CD4-positive, alpha-beta memory T cell (primary cell): ENCODE results near the gene CRYGA. TPM values are rescaled to one million over a fixed set of nuclear protein-coding genes. Genes with fewer than 3 reads are reported as not detected.

Experiments used
- CTCF ChIA-PET: fragments of 350-600 bp; sonication (Branson Sonifier 250); formaldehyde crosslinking; loops from one replicate; lab custom pipeline; 2021; ENCODE audit warnings: inconsistent platforms; ENCODE audit not compliant: partially characterized antibody; lab: Charles Lee
- POLR2A ChIA-PET: fragments of 350-600 bp; sonication (Branson Sonifier 250); formaldehyde crosslinking; loops from one replicate; lab custom pipeline; 2021; ENCODE audit not compliant: partially characterized antibody; lab: Charles Lee
- DNase-seq, 5 donors: peaks; one replicate each; pipeline versions ENCODE4 v3.0.0 to v3.0.0-alpha.2; 2020 to 2022; ENCODE audit warnings: mixed read lengths in 1 of 5
- H3K27ac ChIP-seq: one replicate; pipeline ENCODE4 v1.7.0; 2013; ENCODE audit warnings: low read depth, low read length
- H3K27me3 ChIP-seq: 2 replicates; pipeline ENCODE4 v1.7.0; 2013; ENCODE audit warnings: mild to moderate bottlenecking, low read length, moderate library complexity; ENCODE audit not compliant: insufficient read depth
- H3K36me3 ChIP-seq: 2 replicates; pipeline ENCODE4 v1.7.0; 2013; ENCODE audit warnings: mild to moderate bottlenecking, low read length, moderate library complexity; ENCODE audit not compliant: insufficient read depth
- H3K4me1 ChIP-seq: 2 replicates; pipeline ENCODE4 v1.7.0; 2013; ENCODE audit warnings: mild to moderate bottlenecking, low read length, moderate library complexity; ENCODE audit not compliant: insufficient read depth
- H3K4me3 ChIP-seq, 2 donors: one replicate each; pipeline ENCODE4 v1.7.0; 2013; ENCODE audit warnings: low read length in 2 of 2, mild to moderate bottlenecking in 1 of 2
- H3K9me3 ChIP-seq, 2 donors: one replicate each; pipeline ENCODE4 v1.7.0; 2013; ENCODE audit warnings: low read length in 2 of 2, control low read depth in 1 of 2; ENCODE audit not compliant: control insufficient read depth in 1 of 2
- H3K27ac Mint-ChIP-seq, 7 donors: one replicate each; pipeline ENCODE4 v1.8.0; 2020 to 2021; ENCODE audit warnings: mixed read lengths in 7 of 7, mild to moderate bottlenecking in 6 of 7, inconsistent platforms in 3 of 7, moderate library complexity in 3 of 7
- H3K27me3 Mint-ChIP-seq, 2 donors: one replicate each; pipeline ENCODE4 v1.8.0; 2020 to 2021; ENCODE audit warnings: mixed read lengths in 2 of 2
- H3K36me3 Mint-ChIP-seq, 2 donors: one replicate each; pipeline ENCODE4 v1.8.0; 2020 to 2021; ENCODE audit warnings: mixed read lengths in 2 of 2, inconsistent platforms in 1 of 2, mild to moderate bottlenecking in 1 of 2
- H3K4me1 Mint-ChIP-seq, 4 donors: one replicate each; pipeline ENCODE4 v1.8.0; 2020 to 2021; ENCODE audit warnings: mixed read lengths in 4 of 4, mild to moderate bottlenecking in 1 of 4
- H3K4me3 Mint-ChIP-seq, 8 donors: one replicate each; pipeline ENCODE4 v1.8.0; 2020 to 2021; ENCODE audit warnings: mixed read lengths in 8 of 8, mild to moderate bottlenecking in 7 of 8, moderate library complexity in 6 of 8, inconsistent platforms in 3 of 8
- H3K9me3 Mint-ChIP-seq, 8 donors: one replicate each; pipeline ENCODE4 v1.8.0; 2020 to 2021; ENCODE audit warnings: mixed read lengths in 8 of 8, mild to moderate bottlenecking in 5 of 8, inconsistent platforms in 3 of 8, moderate library complexity in 1 of 8
- intact Hi-C: fragments of 100-400 bp; cut with micrococcal nuclease; formaldehyde crosslinking; loops from one replicate; pipeline ENCODE4 v1.15.1; 2023
- polyA plus RNA-seq, 2 donors: library from polyadenylated mRNA; unstranded; fragments of 300-500 nt; fragmentation: Illumina TruSeq; gene quantifications; one replicate each; pipeline ENCODE4 v1.2.3, GENCODE V29; 2021
- total RNA-seq, 2 experiments: library from RNA; stranded (reverse); gene quantifications; one replicate each; pipeline ENCODE4 v1.2.3, GENCODE V29; 2021

The CRYGA gene
- total and polyA plus RNA-seq, 4 experiments from 2014 or later, result not detected

DNA sequence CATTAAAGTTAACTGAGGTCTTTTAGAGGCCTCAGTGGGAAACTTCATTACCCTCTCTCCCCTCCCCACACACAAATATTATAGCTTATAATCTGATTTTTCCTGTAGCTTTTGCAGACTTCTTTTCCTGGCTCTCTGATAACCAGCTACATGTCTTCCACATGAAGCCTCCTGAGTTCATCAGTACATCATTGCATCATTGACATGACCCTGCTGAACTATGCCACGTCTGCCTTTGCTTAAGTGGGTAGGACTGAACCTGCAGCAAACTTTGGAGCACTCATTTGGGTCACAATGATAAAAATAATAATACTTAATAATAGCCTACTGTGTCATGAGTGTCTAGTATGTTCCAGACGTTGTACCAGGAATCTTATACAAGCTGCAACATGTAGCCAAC, 7.0 kb downstream of the CRYGA start:
- Histone ChIP-seq H3K4me3 (no peak overlapping the region), H3K27me3 (no peaks in the 10 kb centered on the region), H3K4me1 (no peaks in the 10 kb centered on the region), H3K36me3 (no peaks in the 10 kb centered on the region), H3K9me3 (no peaks in the 10 kb centered on the region), H3K27ac (no peak overlapping the region)
- Mint-ChIP-seq H3K27ac (no peak overlapping the region), H3K4me3 (no peak overlapping the region), H3K9me3 (peaks cover 0 to 9% (median 5%) of the 10 kb centered on the region in 8 donors), H3K36me3 (no peaks in the 10 kb centered on the region), H3K27me3 (peaks cover 2 to 4% of the 10 kb centered on the region in 2 donors), H3K4me1 (no peaks in the 10 kb centered on the region)
- intact Hi-C loops, result no loop called here
- DNase-seq, result no peak
- ChIA-PET POLR2A (no interaction called here), CTCF (interaction anchor here (1.0 to 1.5 kb wide), 2 partner anchors 14 to 19 kb away, joined by 3 read pairs; no protein-coding TSS in a partner anchor)

DNA sequence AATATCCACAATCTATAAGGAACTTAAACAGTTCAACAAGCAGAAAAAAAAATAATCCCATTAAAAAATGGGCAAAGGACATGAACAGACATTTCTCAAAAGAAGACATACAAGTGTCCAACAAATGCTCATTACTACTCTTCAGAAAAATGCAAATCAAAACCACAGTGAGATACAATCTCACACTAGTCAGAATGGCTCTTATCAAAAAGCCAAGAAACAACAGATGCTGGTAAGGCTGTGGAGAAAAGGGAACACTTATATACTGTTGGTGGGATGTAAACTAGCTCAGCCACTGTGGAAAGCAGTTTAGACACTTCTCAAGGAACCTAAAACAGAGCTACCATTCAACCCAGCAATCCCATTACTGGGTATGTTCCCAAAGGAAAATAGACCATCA, 10.2 kb downstream of the CRYGA start:
- Histone ChIP-seq H3K36me3 (no peaks in the 10 kb centered on the region), H3K27ac (no peak overlapping the region), H3K4me3 (no peak overlapping the region), H3K9me3 (no peaks in the 10 kb centered on the region), H3K27me3 (no peaks in the 10 kb centered on the region), H3K4me1 (no peaks in the 10 kb centered on the region)
- DNase-seq, result no peak
- H3K27ac Mint-ChIP-seq, result no peak overlapping the region
- H3K27me3 Mint-ChIP-seq, result peaks cover 6% of the 10 kb centered on the region in 2 donors
- peaks cover 0 to 17% (median 13%) of the 10 kb centered on the region in 8 donors for H3K9me3 Mint-ChIP-seq
- intact Hi-C loops, result no loop called here
- no peak overlapping the region for H3K4me3 Mint-ChIP-seq
- POLR2A ChIA-PET, result no interaction called here
- CTCF ChIA-PET, result no interaction called here
- no peaks in the 10 kb centered on the region for H3K36me3 Mint-ChIP-seq
- H3K4me1 Mint-ChIP-seq, result no peaks in the 10 kb centered on the region

DNA sequence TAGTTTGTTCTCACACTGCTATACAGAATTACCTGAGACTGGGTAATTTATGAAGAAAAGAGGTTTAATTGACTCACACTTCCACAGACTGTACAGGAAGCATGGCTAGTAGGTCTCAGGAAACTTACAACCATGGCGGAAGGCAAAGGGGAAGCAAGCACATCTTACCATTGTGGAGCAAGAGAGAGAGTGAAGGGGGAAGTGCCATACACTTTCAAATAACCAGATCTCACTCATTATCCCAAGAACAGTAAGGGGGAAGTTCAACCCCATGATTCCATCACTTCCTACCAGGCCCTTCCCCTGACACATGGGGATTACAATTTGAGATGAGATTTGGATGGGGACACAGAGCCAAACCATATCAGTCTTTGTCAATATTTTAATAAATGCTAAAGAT, 12.4 kb downstream of the CRYGA start:
- peaks cover 0 to 17% (median 13%) of the 10 kb centered on the region in 8 donors for H3K9me3 Mint-ChIP-seq
- H3K27ac Mint-ChIP-seq, result no peak overlapping the region
- Histone ChIP-seq H3K36me3 (no peaks in the 10 kb centered on the region), H3K27ac (no peak overlapping the region), H3K4me1 (no peaks in the 10 kb centered on the region), H3K9me3 (no peaks in the 10 kb centered on the region), H3K4me3 (no peak overlapping the region), H3K27me3 (no peaks in the 10 kb centered on the region)
- DNase-seq, result no peak
- H3K27me3 Mint-ChIP-seq, result peaks cover 5 to 13% of the 10 kb centered on the region in 2 donors
- intact Hi-C loops, result no loop called here
- POLR2A ChIA-PET, result no interaction called here
- H3K36me3 Mint-ChIP-seq, result no peaks in the 10 kb centered on the region
- no peak overlapping the region for H3K4me3 Mint-ChIP-seq
- CTCF ChIA-PET, result no interaction called here
- H3K4me1 Mint-ChIP-seq, result no peaks in the 10 kb centered on the region

DNA sequence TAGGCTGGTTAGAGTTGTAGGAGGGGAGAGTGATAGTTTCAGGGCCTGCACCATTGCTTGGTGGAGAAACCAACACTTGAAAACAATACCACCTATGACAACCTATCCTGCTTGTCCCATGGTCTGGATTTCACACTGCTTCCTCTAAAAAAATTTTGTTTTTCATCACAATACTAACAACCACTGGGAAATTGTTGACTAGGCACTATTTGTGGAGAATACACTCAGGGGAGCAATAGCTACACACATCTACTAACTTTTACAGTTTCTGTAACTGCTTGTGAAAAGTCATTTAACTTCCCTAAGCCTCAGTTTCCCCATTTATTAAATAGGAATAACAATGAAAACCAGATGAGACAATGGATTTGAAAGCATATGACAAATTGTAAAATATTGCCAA, 13.3 kb downstream of the CRYGA start:
- H3K4me1 Mint-ChIP-seq, result no peaks in the 10 kb centered on the region
- DNase-seq, result no peak
- H3K4me1 ChIP-seq, result no peaks in the 10 kb centered on the region
- no peak overlapping the region for H3K4me3 Mint-ChIP-seq
- intact Hi-C loops, result no loop called here
- peaks cover 0 to 17% (median 13%) of the 10 kb centered on the region in 8 donors for H3K9me3 Mint-ChIP-seq
- CTCF ChIA-PET, result interaction anchor here (1.0 kb wide), 1 partner anchor 25 kb away, joined by 4 read pairs; no protein-coding TSS in a partner anchor
- no peaks in the 10 kb centered on the region for H3K9me3 ChIP-seq
- H3K27me3 Mint-ChIP-seq, result peaks cover 5 to 13% of the 10 kb centered on the region in 2 donors
- POLR2A ChIA-PET, result no interaction called here
- H3K36me3 Mint-ChIP-seq, result no peaks in the 10 kb centered on the region
- H3K27me3 ChIP-seq, result no peaks in the 10 kb centered on the region
- no peak overlapping the region for H3K4me3 ChIP-seq
- H3K36me3 ChIP-seq, result no peaks in the 10 kb centered on the region
- H3K27ac Mint-ChIP-seq, result no peak overlapping the region
- no peak overlapping the region for H3K27ac ChIP-seq

DNA sequence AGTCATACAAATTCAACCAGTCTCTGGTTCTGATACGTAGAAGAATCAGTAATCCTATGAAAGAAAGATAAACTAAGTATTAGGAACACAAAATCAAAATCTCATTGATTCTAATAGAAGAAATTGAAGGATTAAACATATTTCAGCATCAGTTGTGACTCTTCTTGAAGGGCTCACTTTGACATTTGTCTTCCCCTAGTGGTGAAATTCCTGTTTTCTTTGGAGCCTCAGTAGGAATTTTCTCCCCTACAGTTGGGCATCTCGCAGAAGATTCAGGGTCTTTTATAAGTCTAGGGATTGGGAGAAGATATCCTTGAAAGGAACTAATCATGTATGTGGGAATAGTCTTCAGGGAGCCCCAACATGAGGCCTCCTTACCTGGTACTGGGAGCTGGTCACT, 14.6 kb downstream of the CRYGA start:
- H3K9me3 Mint-ChIP-seq, result peaks cover 0 to 17% (median 13%) of the 10 kb centered on the region in 8 donors
- H3K27me3 Mint-ChIP-seq, result peaks cover 7 to 13% of the 10 kb centered on the region in 2 donors
- H3K36me3 Mint-ChIP-seq, result no peaks in the 10 kb centered on the region
- Histone ChIP-seq H3K4me1 (no peaks in the 10 kb centered on the region), H3K27me3 (no peaks in the 10 kb centered on the region), H3K27ac (no peak overlapping the region), H3K9me3 (no peaks in the 10 kb centered on the region), H3K36me3 (no peaks in the 10 kb centered on the region), H3K4me3 (no peak overlapping the region)
- H3K27ac Mint-ChIP-seq, result no peak overlapping the region
- ChIA-PET CTCF (interaction anchor here (1.0 kb wide), 1 partner anchor 27 kb away, joined by 4 read pairs; no protein-coding TSS in a partner anchor), POLR2A (no interaction called here)
- intact Hi-C loops, result no loop called here
- no peak for DNase-seq
- H3K4me3 Mint-ChIP-seq, result no peak overlapping the region
- H3K4me1 Mint-ChIP-seq, result no peaks in the 10 kb centered on the region

DNA sequence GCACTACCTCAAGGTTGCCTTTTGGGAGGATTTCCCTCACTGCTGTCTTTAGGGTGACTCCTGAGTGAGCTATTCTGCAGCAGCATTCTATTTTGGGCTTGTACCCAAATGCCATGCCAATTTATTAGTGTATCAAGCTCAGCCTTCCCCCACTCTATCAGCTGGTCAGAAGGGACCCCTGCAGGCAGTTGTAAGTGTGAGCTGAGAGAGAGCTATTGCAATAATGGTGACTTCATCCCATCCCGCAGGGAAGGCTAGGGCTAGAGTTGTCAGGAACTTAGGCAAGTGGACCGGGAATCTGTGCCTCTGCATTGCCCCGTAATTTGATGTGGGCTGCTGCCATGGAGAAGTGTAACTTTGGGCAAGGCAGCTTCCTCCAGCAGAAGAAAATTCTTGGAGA, 15.6 kb downstream of the CRYGA start:
- POLR2A ChIA-PET, result no interaction called here
- H3K9me3 Mint-ChIP-seq, result peaks cover 0 to 17% (median 13%) of the 10 kb centered on the region in 8 donors
- no peak overlapping the region for H3K27ac Mint-ChIP-seq

DNA sequence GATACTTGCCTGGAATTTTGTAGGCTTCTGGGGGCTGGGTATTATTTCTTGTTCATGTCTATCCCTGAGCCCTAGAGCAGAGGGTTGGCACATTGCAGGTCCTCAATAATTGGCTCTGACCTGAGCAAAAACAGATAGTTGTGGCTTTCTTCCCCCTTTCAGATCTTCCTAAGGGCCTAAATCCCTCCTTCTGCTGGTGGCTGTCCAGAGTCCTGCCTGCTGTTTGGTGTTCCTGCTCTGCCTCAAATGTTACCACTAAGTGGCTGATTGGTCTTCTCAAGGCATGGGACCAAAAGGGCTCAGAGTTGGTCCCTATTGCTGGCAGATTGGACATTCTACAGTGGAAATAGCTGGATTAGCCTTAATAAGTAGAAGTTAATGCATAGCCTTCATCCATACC, 16.4 kb downstream of the CRYGA start:
- peaks cover 7 to 13% of the 10 kb centered on the region in 2 donors for H3K27me3 Mint-ChIP-seq
- Histone ChIP-seq H3K36me3 (no peaks in the 10 kb centered on the region), H3K27me3 (no peaks in the 10 kb centered on the region), H3K9me3 (no peaks in the 10 kb centered on the region), H3K27ac (no peak overlapping the region), H3K4me3 (no peak overlapping the region), H3K4me1 (no peaks in the 10 kb centered on the region)
- H3K9me3 Mint-ChIP-seq, result peaks cover 0 to 15% (median 12%) of the 10 kb centered on the region in 8 donors
- H3K27ac Mint-ChIP-seq, result no peak overlapping the region
- no peak for DNase-seq
- ChIA-PET CTCF (interaction anchor here (1.4 kb wide), 1 partner anchor 10 kb away, joined by 3 read pairs; no protein-coding TSS in a partner anchor), POLR2A (no interaction called here)
- H3K4me3 Mint-ChIP-seq, result no peak overlapping the region
- H3K36me3 Mint-ChIP-seq, result no peaks in the 10 kb centered on the region
- no peaks in the 10 kb centered on the region for H3K4me1 Mint-ChIP-seq
- intact Hi-C loops, result no loop called here

More for the DNA sequence above, 15.6 kb downstream of the CRYGA start:
- Histone ChIP-seq H3K36me3 (no peaks in the 10 kb centered on the region), H3K27me3 (no peaks in the 10 kb centered on the region), H3K4me3 (no peak overlapping the region), H3K27ac (no peak overlapping the region), H3K4me1 (no peaks in the 10 kb centered on the region), H3K9me3 (no peaks in the 10 kb centered on the region)
- intact Hi-C loops, result no loop called here
- CTCF ChIA-PET, result no interaction called here
- no peaks in the 10 kb centered on the region for H3K4me1 Mint-ChIP-seq
- peaks cover 7 to 13% of the 10 kb centered on the region in 2 donors for H3K27me3 Mint-ChIP-seq
- no peak overlapping the region for H3K4me3 Mint-ChIP-seq
- no peak for DNase-seq
- H3K36me3 Mint-ChIP-seq, result no peaks in the 10 kb centered on the region
